Heart left ventricle (tissue), 13 donors: ENCODE data around the gene GRIN2A.

Source experiments
- CTCF ChIP-seq, 12 donors: fragments of 200-600 bp; sonication (generic) in 4 of 12; IDR thresholded peaks; one replicate each; pipeline versions ENCODE4 v1.5.0 to v1.8.0; 2018 to 2022; ENCODE audit warnings: antibody characterized with exemption in 12 of 12, mild to moderate bottlenecking in 5 of 12
- POLR2A ChIP-seq, 2 donors: fragments of 450-650 bp; IDR thresholded peaks; one replicate each; pipeline ENCODE4 v1.6.1; 2017; ENCODE audit warnings: antibody characterized with exemption in 2 of 2, mild to moderate bottlenecking in 2 of 2, moderate library complexity in 2 of 2
- donor health status: ischemic (EF 13 %, LVEDD 7.1; RV severe dilation, severe dysfunction).
- donor health status: DM: no; HTN: yes; CAD: no.
- donor health status: DM: no; HTN: no; CAD: no.
- donor health status: ischemic (EF 25% LVEDD 6.9; RV normal size, moderate dysfunction).
- donor health status: ischemic (EF 25% LVEDD 5.7; RV mildly dilated, moderate dysfunction).
- donor health status: ischemic (EF 35%, LVEDD 5.7; RV mildly dilated, moderate dysfunction).
- donor health status: nonischemic (EF 11% LVEDD 7.7; RV severe dilation, severe dysfunction).
- donor health status: DM: yes; HTN: yes; CAD: no.
- donor health status: PGD.
- donor health status: ischemic (EF 29% LVEDD 5.4; RV normal size, mild dysfunction).
- donor health status: nonischemic (EF 23%, LVEDD 6.1; RV moderate dilation, normal function).

GRCh38 chr16:10037751-10038150 lies 144.5 kb downstream of the GRIN2A start:
- TF ChIP-seq CTCF (IDR thresholded peaks at IDR 0.05) (no peak), POLR2A (IDR thresholded peaks at IDR 0.05) (no peak)
